Endothelial cell (in vitro differentiated cells): ENCODE data around the gene CHEK2. TPM values are rescaled to one million over a fixed set of nuclear protein-coding genes. Genes with fewer than 3 reads are reported as not detected.
"Not testable (repeated sequence)": the region's sequence is repeated elsewhere in the genome, so short reads cannot be mapped to it uniquely, and the experiment has no call there.

ENCODE experiments used
- DNase-seq: peaks from one replicate; pipeline ENCODE4 v3.0.0; 2021; ENCODE audit warnings: low spot score
- H3K27ac Mint-ChIP-seq: one replicate; pipeline ENCODE4 v1.8.0; 2021; ENCODE audit warnings: mixed read lengths, inconsistent platforms; ENCODE audit not compliant: unreplicated experiment
- H3K27me3 Mint-ChIP-seq: one replicate; pipeline ENCODE4 v1.8.0; 2021; ENCODE audit warnings: mild to moderate bottlenecking, moderate library complexity, mixed read lengths, inconsistent platforms; ENCODE audit not compliant: unreplicated experiment
- H3K36me3 Mint-ChIP-seq: one replicate; pipeline ENCODE4 v1.8.0; 2021; ENCODE audit warnings: mild to moderate bottlenecking, low read depth, mixed read lengths, inconsistent platforms; ENCODE audit not compliant: unreplicated experiment
- H3K4me1 Mint-ChIP-seq: one replicate; pipeline ENCODE4 v1.8.0; 2021; ENCODE audit warnings: mild to moderate bottlenecking, mixed read lengths, inconsistent platforms; ENCODE audit not compliant: unreplicated experiment
- H3K4me3 Mint-ChIP-seq: one replicate; pipeline ENCODE4 v1.8.0; 2021; ENCODE audit warnings: mild to moderate bottlenecking, mixed read lengths, inconsistent platforms; ENCODE audit not compliant: unreplicated experiment
- H3K9me3 Mint-ChIP-seq: one replicate; pipeline ENCODE4 v1.8.0; 2021; ENCODE audit warnings: mixed read lengths, inconsistent platforms; ENCODE audit not compliant: unreplicated experiment
- total RNA-seq: library from RNA; stranded (reverse); fragmentation: NEBNext Ultra II Directional; extraction: Animal tissue kit (Norgen Biotek cat#: 25700); gene quantifications from one replicate; pipeline ENCODE4 v1.2.1, GENCODE V29; 2021; ENCODE audit not compliant: unreplicated experiment
- TF ChIP-seq, protein P1 (sequence below): fragments of 200-600 bp; sonication (generic); IDR thresholded peaks from one replicate; pipeline ENCODE4 v1.5.0; 2021; ENCODE audit warnings: antibody characterized with exemption; ENCODE audit not compliant: unreplicated experiment

Gene CHEK2
- total RNA-seq, 1 donor from 2014 or later = 11.2 TPM

- H3K4me3 Mint-ChIP-seq = peak overlapping the region; percentile 91
- H3K27me3 Mint-ChIP-seq = peaks cover 6% of the 10 kb centered on the region
- peaks cover 20% of the 10 kb centered on the region for H3K4me1 Mint-ChIP-seq
- peak overlapping the region; percentile 80 for H3K27ac Mint-ChIP-seq
- DNase-seq = no peak
- TF ChIP-seq, protein P1, sequence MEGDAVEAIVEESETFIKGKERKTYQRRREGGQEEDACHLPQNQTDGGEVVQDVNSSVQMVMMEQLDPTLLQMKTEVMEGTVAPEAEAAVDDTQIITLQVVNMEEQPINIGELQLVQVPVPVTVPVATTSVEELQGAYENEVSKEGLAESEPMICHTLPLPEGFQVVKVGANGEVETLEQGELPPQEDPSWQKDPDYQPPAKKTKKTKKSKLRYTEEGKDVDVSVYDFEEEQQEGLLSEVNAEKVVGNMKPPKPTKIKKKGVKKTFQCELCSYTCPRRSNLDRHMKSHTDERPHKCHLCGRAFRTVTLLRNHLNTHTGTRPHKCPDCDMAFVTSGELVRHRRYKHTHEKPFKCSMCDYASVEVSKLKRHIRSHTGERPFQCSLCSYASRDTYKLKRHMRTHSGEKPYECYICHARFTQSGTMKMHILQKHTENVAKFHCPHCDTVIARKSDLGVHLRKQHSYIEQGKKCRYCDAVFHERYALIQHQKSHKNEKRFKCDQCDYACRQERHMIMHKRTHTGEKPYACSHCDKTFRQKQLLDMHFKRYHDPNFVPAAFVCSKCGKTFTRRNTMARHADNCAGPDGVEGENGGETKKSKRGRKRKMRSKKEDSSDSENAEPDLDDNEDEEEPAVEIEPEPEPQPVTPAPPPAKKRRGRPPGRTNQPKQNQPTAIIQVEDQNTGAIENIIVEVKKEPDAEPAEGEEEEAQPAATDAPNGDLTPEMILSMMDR = no peak
- no peaks in the 10 kb centered on the region for H3K9me3 Mint-ChIP-seq
- H3K36me3 Mint-ChIP-seq = peaks cover 4% of the 10 kb centered on the region
Observed at GRCh38 chr22:28742562-28742962, 942 bp upstream of the CHEK2 start.

GRCh38 chr22:28741200-28741784, 328 bp downstream of the CHEK2 start:
- Mint-ChIP-seq H3K27me3 (peaks cover 6% of the 10 kb centered on the region), H3K9me3 (no peaks in the 10 kb centered on the region), H3K27ac (peak overlapping the region; percentile 80), H3K4me3 (peak overlapping the region; percentile 91), H3K4me1 (peaks cover 25% of the 10 kb centered on the region), H3K36me3 (peaks cover 3% of the 10 kb centered on the region)
- DNase-seq = no peak
- TF ChIP-seq, protein P1 = no peak

- H3K36me3 Mint-ChIP-seq, DNase-seq, H3K4me3 Mint-ChIP-seq, H3K27ac Mint-ChIP-seq, H3K9me3 Mint-ChIP-seq, H3K27me3 Mint-ChIP-seq: not testable (repeated sequence)
- H3K4me1 Mint-ChIP-seq = peaks cover 29% of the 10 kb centered on the region
Observed at GRCh38 chr22:28738876-28739275, 2.7 kb downstream of the CHEK2 start.

GRCh38 chr22:28737701-28738100, 3.9 kb downstream of the CHEK2 start:
- Mint-ChIP-seq H3K36me3 (peaks cover 9% of the 10 kb centered on the region), H3K4me3 (no peak overlapping the region), H3K27me3 (peaks cover 6% of the 10 kb centered on the region), H3K4me1 (peaks cover 19% of the 10 kb centered on the region), H3K9me3 (no peaks in the 10 kb centered on the region), H3K27ac (no peak overlapping the region)
- TF ChIP-seq, protein P1 = no peak
- no peak for DNase-seq

- no peak overlapping the region for H3K27ac Mint-ChIP-seq
- H3K4me1 Mint-ChIP-seq = peaks cover 12% of the 10 kb centered on the region
- no peak for DNase-seq
- no peak overlapping the region for H3K4me3 Mint-ChIP-seq
- no peaks in the 10 kb centered on the region for H3K9me3 Mint-ChIP-seq
- peaks cover 5% of the 10 kb centered on the region for H3K27me3 Mint-ChIP-seq
- peaks cover 9% of the 10 kb centered on the region for H3K36me3 Mint-ChIP-seq
- TF ChIP-seq, protein P1 = no peak
Observed at GRCh38 chr22:28736301-28737155, 5.1 kb downstream of the CHEK2 start.
